ENCODE results near the gene TMEM108. TPM values are rescaled to one million over a fixed set of nuclear protein-coding genes. Genes with fewer than 3 reads are reported as not detected.

The TMEM108 gene
- polyA plus RNA-seq, 1 of the 3 experiments (the other 2 are of a cell fraction): 8.6 TPM

DNA sequence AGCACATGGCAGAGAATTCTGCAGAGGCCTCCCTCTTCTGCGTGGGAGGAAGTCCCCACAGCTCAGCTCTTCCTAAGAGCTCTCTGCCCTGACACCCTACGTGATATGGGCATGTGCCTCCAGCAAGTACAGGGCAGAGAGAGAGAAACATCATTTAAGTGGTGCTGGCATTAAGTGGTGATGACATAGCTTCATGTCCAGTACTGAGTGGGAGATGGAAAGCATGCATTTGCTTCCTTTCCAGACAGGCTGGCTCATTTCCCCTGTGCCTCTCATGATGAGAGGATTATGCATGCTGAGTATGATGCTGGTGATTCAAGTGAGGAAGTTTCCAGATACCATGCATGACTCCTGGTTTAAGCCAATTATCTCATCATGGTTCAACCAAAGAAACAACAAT is 388.5 kb downstream of the TMEM108 start:
- Histone ChIP-seq H3K4me3 (ENCODE audit: low read depth in 2 of 2, low read length in 1 of 2) (no peak overlapping the region), H3F3A (replicated peaks; ENCODE audit: insufficient read depth) (no peaks in the 10 kb centered on the region), H4K20me1 (ENCODE audit: insufficient read depth) (no peaks in the 10 kb centered on the region), H3K27me3 (ENCODE audit: insufficient read depth) (no peaks in the 10 kb centered on the region), H2AFZ (ENCODE audit: low read depth) (no peak overlapping the region), H3K9ac (no peak overlapping the region), H3K9me2 (no peaks in the 10 kb centered on the region), H3K27ac (ENCODE audit: low read depth in 2 of 2, low read length in 1 of 2) (no peak overlapping the region), H3K4me2 (no peak overlapping the region), H3K4me1 (ENCODE audit: control insufficient read depth in 1 of 2, insufficient read depth in 2 of 2, low read depth in 1 of 2, low read length in 1 of 2) (peaks cover 3 to 12% of the 10 kb centered on the region in 2 experiments; a peak in 2 of 4 replicates), H3K9me3 (no peaks in the 10 kb centered on the region), H3K36me3 (replicated peaks in 1 of 2; ENCODE audit: control insufficient read depth in 1 of 2, insufficient read depth in 2 of 2, low read length in 1 of 2) (no peaks in the 10 kb centered on the region), H3K79me2 (ENCODE audit: insufficient read depth) (no peaks in the 10 kb centered on the region)
- no peak for DNase-seq
- WGBS (ENCODE audit: low lambda C conversion rate): 69% methylated on average over 2 of the region's 2 CpGs
- ChIA-PET CTCF (interaction anchor here (1.3 to 4.3 kb wide), 4 partner anchors 18 to 701 kb away, joined by 3 to 28 read pairs (median 10); no protein-coding TSS in a partner anchor), POLR2A (no interaction called here)
- TF ChIP-seq TCF12 (IDR thresholded peaks at IDR 0.05): 0 out of 2 replicates have a peak, but pooled peaks have one; percentile 20
- TF ChIP-seq POLR2AphosphoS5 (IDR thresholded peaks at IDR 0.05; ENCODE audit: low read depth, low read length): no peak
- TF ChIP-seq, protein P1, sequence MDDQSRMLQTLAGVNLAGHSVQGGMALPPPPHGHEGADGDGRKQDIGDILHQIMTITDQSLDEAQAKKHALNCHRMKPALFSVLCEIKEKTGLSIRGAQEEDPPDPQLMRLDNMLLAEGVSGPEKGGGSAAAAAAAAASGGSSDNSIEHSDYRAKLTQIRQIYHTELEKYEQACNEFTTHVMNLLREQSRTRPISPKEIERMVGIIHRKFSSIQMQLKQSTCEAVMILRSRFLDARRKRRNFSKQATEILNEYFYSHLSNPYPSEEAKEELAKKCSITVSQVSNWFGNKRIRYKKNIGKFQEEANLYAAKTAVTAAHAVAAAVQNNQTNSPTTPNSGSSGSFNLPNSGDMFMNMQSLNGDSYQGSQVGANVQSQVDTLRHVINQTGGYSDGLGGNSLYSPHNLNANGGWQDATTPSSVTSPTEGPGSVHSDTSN (IDR thresholded peaks at IDR 0.05): 0 out of 2 replicates have a peak, but pooled peaks have one; percentile 17

DNA sequence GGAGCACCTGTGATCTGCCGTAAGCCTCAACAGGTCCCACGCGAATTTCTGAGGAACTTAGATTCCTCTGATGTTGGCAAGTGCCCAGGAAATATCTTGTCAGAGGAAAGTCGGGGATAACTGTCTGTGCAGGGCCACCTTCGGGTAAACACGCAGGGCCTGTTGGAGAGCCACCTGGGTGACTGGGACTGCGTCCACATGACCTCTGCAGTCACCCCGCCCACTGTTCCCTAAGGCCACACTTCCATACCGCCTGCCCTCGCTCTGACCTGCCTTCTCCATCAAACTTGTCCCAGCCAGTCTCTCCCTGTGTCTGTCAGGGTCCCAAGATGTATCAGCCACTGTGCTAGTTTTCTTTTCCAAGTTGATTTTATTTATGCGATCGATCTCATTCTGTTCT is 390.4 kb downstream of the TMEM108 start:
- H3K9me3 ChIP-seq: no peaks in the 10 kb centered on the region
- CTCF ChIA-PET: interaction anchor here (3.3 kb wide), 1 partner anchor 697 kb away, joined by 16 read pairs; no protein-coding TSS in a partner anchor
- H2AFZ ChIP-seq (ENCODE audit: low read depth): no peak overlapping the region
- H3K27ac ChIP-seq (ENCODE audit: low read depth in 2 of 2, low read length in 1 of 2): no peak overlapping the region
- no peaks in the 10 kb centered on the region for H3K36me3 ChIP-seq (replicated peaks in 1 of 2; ENCODE audit: control insufficient read depth in 1 of 2, insufficient read depth in 2 of 2, low read length in 1 of 2)
- H3K9me2 ChIP-seq: no peaks in the 10 kb centered on the region
- H3K27me3 ChIP-seq (ENCODE audit: insufficient read depth): no peaks in the 10 kb centered on the region
- POLR2A ChIA-PET: no interaction called here
- no peaks in the 10 kb centered on the region for H3F3A ChIP-seq (replicated peaks; ENCODE audit: insufficient read depth)
- H3K9ac ChIP-seq: no peak overlapping the region
- WGBS (ENCODE audit: low lambda C conversion rate): 81% methylated on average over 12 of the region's 12 CpGs
- DNase-seq: no peak
- H3K4me2 ChIP-seq: no peak overlapping the region
- H4K20me1 ChIP-seq (ENCODE audit: insufficient read depth): no peaks in the 10 kb centered on the region
- no peaks in the 10 kb centered on the region for H3K79me2 ChIP-seq (ENCODE audit: insufficient read depth)
- peaks cover 3 to 12% of the 10 kb centered on the region in 2 experiments; a peak in 2 of 4 replicates for H3K4me1 ChIP-seq (ENCODE audit: control insufficient read depth in 1 of 2, insufficient read depth in 2 of 2, low read depth in 1 of 2, low read length in 1 of 2)
- H3K4me3 ChIP-seq (ENCODE audit: low read depth in 2 of 2, low read length in 1 of 2): no peak overlapping the region
- no peak for TF ChIP-seq TEAD4 (IDR thresholded peaks at IDR 0.05; ENCODE audit: borderline replicate concordance, insufficient read depth)
- TF ChIP-seq, protein P2, sequence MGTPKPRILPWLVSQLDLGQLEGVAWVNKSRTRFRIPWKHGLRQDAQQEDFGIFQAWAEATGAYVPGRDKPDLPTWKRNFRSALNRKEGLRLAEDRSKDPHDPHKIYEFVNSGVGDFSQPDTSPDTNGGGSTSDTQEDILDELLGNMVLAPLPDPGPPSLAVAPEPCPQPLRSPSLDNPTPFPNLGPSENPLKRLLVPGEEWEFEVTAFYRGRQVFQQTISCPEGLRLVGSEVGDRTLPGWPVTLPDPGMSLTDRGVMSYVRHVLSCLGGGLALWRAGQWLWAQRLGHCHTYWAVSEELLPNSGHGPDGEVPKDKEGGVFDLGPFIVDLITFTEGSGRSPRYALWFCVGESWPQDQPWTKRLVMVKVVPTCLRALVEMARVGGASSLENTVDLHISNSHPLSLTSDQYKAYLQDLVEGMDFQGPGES (IDR thresholded peaks at IDR 0.05; ENCODE audit: low read depth, low read length): no peak
- TF ChIP-seq TCF12 (IDR thresholded peaks at IDR 0.05): no peak
- no peak for TF ChIP-seq CHD2 (IDR thresholded peaks at IDR 0.05; ENCODE audit: low read length, partially characterized antibody)
- TF ChIP-seq SIN3A (IDR thresholded peaks at IDR 0.05; ENCODE audit: borderline replicate concordance, low read depth, low read length): no peak
- no peak for TF ChIP-seq YY1 (IDR thresholded peaks at IDR 0.05; ENCODE audit: low read depth)
- no peak for TF ChIP-seq POLR2AphosphoS5 (IDR thresholded peaks at IDR 0.05; ENCODE audit: low read depth, low read length)
- no peak for TF ChIP-seq GATA2 (CRISPR knock-in tag; IDR thresholded peaks at IDR 0.05)
- TF ChIP-seq EP300 (IDR thresholded peaks at IDR 0.05; ENCODE audit: borderline replicate concordance in 1 of 2, low read depth in 1 of 2, low read length in 1 of 2): no peak
- no peak for TF ChIP-seq MEF2A (IDR thresholded peaks at IDR 0.05; ENCODE audit: borderline replicate concordance, low read depth)
- TF ChIP-seq MXI1 (IDR thresholded peaks at IDR 0.05; ENCODE audit: low read depth, low read length): no peak
- TF ChIP-seq, protein P3, sequence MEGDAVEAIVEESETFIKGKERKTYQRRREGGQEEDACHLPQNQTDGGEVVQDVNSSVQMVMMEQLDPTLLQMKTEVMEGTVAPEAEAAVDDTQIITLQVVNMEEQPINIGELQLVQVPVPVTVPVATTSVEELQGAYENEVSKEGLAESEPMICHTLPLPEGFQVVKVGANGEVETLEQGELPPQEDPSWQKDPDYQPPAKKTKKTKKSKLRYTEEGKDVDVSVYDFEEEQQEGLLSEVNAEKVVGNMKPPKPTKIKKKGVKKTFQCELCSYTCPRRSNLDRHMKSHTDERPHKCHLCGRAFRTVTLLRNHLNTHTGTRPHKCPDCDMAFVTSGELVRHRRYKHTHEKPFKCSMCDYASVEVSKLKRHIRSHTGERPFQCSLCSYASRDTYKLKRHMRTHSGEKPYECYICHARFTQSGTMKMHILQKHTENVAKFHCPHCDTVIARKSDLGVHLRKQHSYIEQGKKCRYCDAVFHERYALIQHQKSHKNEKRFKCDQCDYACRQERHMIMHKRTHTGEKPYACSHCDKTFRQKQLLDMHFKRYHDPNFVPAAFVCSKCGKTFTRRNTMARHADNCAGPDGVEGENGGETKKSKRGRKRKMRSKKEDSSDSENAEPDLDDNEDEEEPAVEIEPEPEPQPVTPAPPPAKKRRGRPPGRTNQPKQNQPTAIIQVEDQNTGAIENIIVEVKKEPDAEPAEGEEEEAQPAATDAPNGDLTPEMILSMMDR (IDR thresholded peaks at IDR 0.05): no peak
- TF ChIP-seq RAD21 (IDR thresholded peaks at IDR 0.05; ENCODE audit: low read length): no peak
- TF ChIP-seq RCOR1 (IDR thresholded peaks at IDR 0.05; ENCODE audit: low read length): no peak
- no peak for TF ChIP-seq ELF1 (IDR thresholded peaks at IDR 0.05)

All from SK-N-SH (cell line).